Astrocyte of the hippocampus (primary cell): ENCODE data around the gene CCDC106.
A peak's percentile ranks its signal among the peaks of the same experiment; 100 is the strongest.

Experiments
- DNase-seq: peaks from one replicate; pipeline ENCODE4 v3.0.0; 2011; ENCODE audit warnings: low read depth, low spot score

Gene CCDC106

DNA sequence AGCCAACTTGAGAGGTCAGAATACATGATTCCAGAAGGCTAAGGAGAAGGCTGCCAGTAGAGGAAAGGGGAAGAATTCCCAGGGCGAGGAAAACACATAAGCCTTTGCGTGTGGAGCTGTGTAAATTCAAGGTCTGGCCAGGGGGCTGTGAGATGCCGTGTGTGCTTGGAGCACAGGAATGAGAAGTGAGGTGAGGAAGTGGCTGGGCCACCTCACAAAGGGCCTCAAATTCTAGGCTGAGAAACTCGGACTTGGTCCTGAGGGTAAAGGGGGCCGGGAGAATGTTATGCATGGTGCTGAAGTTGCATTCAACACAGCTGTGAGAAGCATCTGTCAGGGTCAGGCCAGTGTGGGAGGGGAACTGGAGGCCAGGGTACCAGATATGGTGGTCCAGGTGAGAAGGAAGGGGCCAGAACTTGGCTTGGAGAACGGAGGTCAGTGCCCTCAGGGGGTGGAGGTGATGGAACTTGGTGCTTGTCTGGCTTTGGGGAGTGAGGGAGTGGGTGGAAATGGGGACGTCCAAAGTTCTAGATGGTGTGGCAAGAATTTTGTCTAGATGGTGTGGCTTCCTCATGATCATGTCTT, 12.1 kb upstream of the CCDC106 start:
- DNase-seq = no peak

DNA sequence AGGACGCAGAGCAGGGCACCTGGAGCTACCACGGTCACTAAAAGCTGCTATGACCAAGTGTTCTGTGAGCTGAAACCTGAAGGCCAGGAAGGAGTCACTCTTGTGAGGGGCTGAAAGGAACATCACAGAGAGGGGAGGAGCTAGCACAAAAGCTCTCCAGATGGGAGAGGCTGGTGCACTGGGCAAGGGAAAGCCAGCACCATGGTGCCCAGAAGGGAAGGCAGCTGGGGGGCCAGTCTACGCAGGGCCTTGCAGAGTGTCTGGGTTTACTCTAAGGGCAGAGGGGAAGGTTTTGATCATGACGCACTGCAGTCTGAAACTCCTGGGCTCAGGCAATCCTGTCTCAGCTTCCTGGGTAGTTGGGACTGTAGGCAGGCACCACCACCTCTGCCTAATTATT, 11.3 kb upstream of the CCDC106 start:
- DNase-seq = no peak

GRCh38 chr19:55637534-55637933, 10.5 kb upstream of the CCDC106 start:
- DNase-seq = no peak

- DNase-seq = peak; percentile 41
Measured at GRCh38 chr19:55638864-55639359, 9.1 kb upstream of the CCDC106 start.

GRCh38 chr19:55640043-55640576, 7.9 kb upstream of the CCDC106 start:
- peak; percentile 82 for DNase-seq

- peak; percentile 88 for DNase-seq
Measured at GRCh38 chr19:55640577-55641425, 7.2 kb upstream of the CCDC106 start, which contains the start of gene ZNF580. Gene ZNF580, plus strand, starts transcription at chr19:55641002. Its CDS starts 1,507 bp downstream, at chr19:55642509.

DNA sequence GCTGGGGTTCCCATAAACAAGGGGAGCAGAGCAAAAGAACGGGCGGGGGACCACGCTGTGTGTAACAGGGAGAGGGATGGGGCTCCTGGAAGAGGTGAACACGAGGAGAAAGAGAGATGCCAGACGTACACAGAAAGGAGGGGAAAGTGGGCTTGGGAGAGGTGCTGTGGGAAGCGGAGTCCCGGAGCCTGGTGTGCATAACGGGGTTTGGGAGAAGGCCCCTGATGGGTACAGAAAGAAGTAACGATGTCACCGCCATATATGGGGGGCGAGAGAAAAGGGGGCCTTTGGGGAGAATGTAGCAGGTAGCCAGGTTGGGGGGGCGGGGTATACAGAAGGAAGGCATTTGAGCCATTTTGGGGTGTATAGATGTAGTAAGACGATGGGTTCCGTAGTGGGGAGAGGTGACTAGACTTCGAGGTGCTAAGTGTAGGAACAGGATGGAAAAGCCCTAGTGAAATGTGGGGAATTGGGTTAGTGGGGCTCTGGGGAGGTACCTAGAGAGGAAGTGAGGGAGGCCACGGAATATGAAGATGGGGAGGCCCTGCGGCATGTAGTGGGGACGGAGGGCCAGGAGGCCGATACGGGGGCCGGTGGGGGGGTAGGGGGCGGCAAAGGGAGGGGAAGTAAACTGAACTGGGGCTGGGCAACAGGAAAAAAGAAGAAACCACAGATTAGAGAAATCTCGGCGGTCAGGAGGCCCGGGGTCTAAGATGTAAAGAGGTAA, 6.4 kb upstream of the CCDC106 start:
- DNase-seq = peak; percentile 28

- peak; percentile 45 for DNase-seq
Measured at GRCh38 chr19:55642153-55643002, 5.6 kb upstream of the CCDC106 start.

DNA sequence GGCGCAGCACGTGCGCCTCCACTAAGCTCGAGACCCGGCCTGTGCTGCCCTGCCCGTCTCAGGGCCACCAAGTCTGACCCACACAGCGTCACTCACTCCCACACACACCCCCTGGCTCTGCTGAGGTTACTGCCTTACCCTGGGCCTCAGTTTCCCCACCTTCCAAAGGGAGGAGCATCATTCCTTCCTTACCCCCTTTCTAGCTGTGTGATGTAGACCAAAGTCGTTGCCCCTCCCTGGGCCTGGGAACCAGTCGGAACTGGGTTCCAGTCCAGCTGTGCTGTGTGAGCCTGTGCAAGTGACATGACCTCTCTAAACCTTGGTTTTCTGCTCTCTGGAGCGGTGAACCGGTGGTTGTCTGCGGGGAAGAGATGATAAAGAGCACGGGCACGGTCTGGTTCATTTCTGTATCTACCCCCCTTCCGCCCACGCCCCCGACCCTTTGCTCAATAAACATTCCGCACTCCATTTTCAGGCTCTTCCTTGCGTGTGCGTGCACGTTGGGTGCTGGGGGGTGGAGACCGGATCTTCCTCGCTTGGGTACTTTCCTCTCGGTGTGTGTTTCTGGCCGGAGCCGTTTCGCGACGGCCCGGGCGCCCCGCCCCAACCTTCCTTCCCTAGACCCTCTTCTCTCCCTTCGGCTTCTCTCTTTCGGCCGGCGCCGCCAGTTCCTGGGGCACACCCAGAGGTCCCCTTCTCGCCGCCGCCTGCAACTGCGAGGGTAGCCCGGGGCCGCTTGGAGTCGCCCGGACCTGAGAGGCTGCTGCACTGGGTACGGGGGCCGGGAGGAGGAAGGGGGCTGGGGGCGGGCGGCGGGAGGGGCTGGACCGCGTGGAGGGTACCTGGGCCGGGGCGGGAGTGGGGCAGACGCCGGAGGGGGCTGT, 4.8 kb upstream of the CCDC106 start, which contains the start of gene ZNF581:
ZNF581 (plus strand) TSS at position 647 of the 884 bp plus-strand sequence. CDS start 923 bp downstream, outside the sequence.
- DNase-seq = peak; percentile 87

DNA sequence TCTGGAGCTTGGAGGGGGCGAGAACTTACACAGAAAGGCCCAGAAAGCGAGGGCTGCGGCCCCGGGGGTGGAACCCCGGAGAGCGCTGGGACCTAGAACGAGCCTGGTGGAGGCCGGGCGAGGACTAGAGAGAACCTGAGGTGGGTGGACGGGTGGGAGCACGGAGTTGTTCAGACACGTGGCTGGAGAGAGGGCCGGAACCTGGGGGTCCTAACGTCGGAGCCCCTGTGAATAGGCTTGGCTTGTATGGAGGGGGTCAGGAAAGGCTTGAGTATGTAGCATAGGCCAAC, 4.2 kb upstream of the CCDC106 start:
- no peak for DNase-seq

DNA sequence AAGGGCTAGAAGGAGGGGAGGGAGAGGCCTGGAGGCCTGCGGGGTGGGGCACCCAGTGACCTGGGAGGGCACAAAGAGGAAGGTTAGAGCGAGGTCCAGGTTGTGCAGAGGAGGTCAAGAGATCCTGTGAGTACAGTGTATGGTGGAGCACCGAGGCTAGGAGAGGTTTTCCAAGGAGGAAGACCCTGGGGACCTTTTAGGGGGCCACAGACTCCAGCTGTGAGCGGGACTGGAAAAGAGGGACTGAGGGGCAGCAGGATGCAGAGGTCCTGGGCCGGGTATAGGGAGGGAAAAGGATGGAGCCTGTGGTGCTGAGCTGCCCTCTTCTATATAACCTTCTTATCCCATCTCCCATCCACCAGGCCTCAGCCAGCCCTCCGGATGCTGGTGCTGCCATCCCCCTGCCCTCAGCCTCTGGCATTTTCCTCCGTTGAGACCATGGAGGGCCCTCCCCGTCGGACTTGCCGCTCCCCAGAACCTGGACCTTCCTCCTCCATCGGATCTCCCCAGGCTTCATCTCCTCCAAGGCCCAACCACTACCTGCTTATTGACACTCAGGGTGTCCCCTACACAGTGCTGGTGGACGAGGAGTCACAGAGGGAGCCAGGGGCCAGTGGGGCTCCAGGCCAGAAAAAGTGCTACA, 3.7 kb upstream of the CCDC106 start:
- DNase-seq = no peak

DNA sequence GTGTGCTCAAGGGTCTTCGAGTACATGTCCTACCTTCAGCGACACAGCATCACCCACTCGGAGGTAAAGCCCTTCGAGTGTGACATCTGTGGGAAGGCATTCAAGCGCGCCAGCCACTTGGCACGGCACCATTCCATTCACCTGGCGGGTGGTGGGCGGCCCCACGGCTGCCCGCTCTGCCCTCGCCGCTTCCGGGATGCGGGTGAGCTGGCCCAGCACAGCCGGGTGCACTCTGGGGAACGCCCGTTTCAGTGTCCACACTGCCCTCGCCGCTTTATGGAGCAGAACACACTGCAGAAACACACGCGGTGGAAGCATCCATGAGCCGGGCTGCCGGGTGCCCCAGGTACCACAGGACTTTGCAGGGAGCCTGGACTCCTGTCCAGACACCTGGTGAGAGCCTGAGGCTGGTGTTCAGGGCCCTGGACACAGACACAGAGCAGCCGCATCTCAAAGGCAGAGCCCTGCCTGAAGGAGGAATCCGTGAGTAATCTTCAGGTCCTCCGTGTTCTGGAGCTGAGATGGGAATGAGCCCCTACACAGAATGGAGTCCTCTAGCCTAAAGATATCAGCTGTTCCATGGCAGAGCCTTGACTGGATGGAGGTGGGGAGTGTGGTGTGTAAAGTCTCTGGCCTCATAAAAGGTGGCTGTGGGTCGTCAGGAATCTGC, 3.0 kb upstream of the CCDC106 start:
- no peak for DNase-seq

GRCh38 chr19:55645512-55645881, 2.5 kb upstream of the CCDC106 start:
- no peak for DNase-seq

- DNase-seq = no peak
Measured at GRCh38 chr19:55646889-55647731, 902 bp upstream of the CCDC106 start.

- DNase-seq = no peak
Measured at GRCh38 chr19:55648585-55649267, 714 bp downstream of the CCDC106 start.

DNA sequence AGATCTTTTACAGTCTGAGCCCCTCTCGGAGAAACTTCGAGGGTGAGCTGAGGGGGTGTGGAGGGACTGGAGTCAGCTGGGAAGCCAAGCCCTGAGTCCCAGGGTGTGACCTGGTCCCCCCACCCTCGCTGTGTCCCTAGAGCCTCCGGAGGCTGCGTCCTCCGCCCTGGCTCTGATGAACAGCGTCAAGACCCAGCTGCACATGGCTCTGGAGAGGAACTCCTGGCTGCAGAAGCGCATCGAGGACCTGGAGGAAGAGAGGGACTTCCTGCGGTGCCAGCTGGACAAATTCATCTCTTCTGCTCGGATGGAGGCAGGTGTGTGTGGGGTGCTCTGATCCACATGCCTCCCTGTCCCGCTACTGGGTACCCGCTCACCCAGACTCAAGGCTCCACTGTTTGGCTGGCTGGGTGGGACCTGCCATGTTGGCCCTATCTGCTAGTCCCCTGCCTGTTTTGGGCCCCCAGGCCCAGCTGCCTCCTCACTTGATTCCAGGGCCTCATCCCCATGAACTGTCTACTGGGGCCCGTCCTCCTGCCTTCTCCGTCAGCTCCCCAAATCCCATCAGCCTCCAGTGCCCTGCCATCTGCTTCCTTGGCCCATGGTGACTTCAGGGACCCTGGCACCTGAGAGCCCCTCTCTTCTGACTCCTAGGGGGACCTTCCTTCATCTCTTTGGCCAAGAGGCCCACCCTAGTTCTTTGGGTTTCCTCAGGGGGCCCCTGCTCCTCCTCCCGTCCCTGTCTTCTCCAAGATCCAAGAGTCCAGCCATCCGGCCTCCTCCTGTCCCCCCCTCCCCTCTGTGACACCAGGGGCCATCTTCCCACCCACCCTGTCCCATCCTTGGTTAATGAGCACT, 1.5 kb downstream of the CCDC106 start:
- DNase-seq = no peak

DNA sequence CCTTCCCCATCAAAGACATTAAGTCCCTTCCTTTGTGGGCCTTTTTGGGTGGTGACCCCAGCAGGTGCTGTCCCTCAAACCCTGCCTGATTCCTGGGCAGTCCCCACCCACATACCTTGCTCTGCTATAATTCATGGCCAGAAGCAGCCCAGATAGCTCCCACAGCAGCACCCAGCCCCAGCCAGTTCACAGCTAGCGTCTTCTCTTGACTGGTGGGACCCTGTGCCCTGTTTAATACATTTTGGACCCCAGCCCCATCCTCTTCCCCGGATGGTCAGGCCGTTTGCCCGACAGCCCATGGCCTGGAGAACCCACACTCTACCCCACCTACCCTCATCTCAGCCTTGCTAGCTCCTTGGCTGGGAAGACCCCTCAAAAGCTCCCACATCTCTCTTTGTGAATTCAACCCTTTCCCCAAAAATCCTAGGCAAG, 2.1 kb downstream of the CCDC106 start:
- DNase-seq = no peak
